Astrocyte of the cerebellum (primary cell): Measurements from ENCODE around the gene PDE4D.
"Not testable (repeated sequence)": the region's sequence is repeated elsewhere in the genome, so short reads cannot be mapped to it uniquely, and the experiment has no call there.

ENCODE experiments used
- DNase-seq: peaks from one replicate; pipeline ENCODE4 v3.0.0-alpha.2; 2011; ENCODE audit warnings: low read depth
- H3K4me3 ChIP-seq: 2 replicates; pipeline ENCODE4 v1.5.1; 2011; ENCODE audit warnings: mild to moderate bottlenecking, low read depth, low read length, moderate library complexity
- CTCF ChIP-seq: IDR thresholded peaks from 2 replicates; pipeline ENCODE4 v1.5.1; 2012; ENCODE audit warnings: low read length, low read depth, moderate library complexity, mild to moderate bottlenecking; ENCODE audit errors: missing control alignments
- in situ Hi-C: cut with HindIII; loops from 2 replicates; pipeline ENCODE4 v1.10.0; 2017; ENCODE audit warnings: low sequenced_read_pairs

PDE4D gene

GRCh38 chr5:59582746-59583145 is 310.8 kb downstream of the PDE4D start:
- no peak for TF ChIP-seq CTCF
- in situ Hi-C loops, result no loop called here
- DNase-seq, result no peak
- no peak overlapping the region for H3K4me3 ChIP-seq

- no peak for TF ChIP-seq CTCF
- no peak overlapping the region for H3K4me3 ChIP-seq
- in situ Hi-C loops, result no loop called here
Measured at GRCh38 chr5:59579824-59580167, 313.7 kb downstream of the PDE4D start.

GRCh38 chr5:59579101-59579823 is 314.3 kb downstream of the PDE4D start:
- no peak for DNase-seq
- H3K4me3 ChIP-seq, result no peak overlapping the region
- in situ Hi-C loops, result no loop called here
- no peak for TF ChIP-seq CTCF

More at GRCh38 chr5:59579824-59580167, 313.7 kb downstream of the PDE4D start:
- no peak for DNase-seq

GRCh38 chr5:59577485-59577884 is 316.0 kb downstream of the PDE4D start:
- DNase-seq, result no peak
- in situ Hi-C loops, result no loop called here
- H3K4me3 ChIP-seq, result no peak overlapping the region
- TF ChIP-seq CTCF, result no peak

GRCh38 chr5:59575648-59576445 is 317.7 kb downstream of the PDE4D start:
- no peak overlapping the region for H3K4me3 ChIP-seq
- TF ChIP-seq CTCF, result no peak
- in situ Hi-C loops, result no loop called here
- DNase-seq, result no peak

GRCh38 chr5:59573509-59573908 is 320.0 kb downstream of the PDE4D start:
- in situ Hi-C loops, DNase-seq, H3K4me3 ChIP-seq: not testable (repeated sequence)

GRCh38 chr5:59571067-59571466 is 322.5 kb downstream of the PDE4D start:
- DNase-seq, result no peak
- H3K4me3 ChIP-seq, result no peak overlapping the region
- in situ Hi-C loops, result no loop called here
- TF ChIP-seq CTCF, result no peak
